Peyer's patch (tissue), 4 donors: Measurements from ENCODE around the gene PRKCZ.

Experiments
- CTCF ChIP-seq, 6 experiments: fragments of 450-650 bp in 4 of 6; fragments of 200-600 bp in 2 of 6; sonication (generic) in 1 of 6; IDR thresholded peaks; one replicate each; pipeline ENCODE4 v1.5.1; 2017 to 2019; ENCODE audit warnings: antibody characterized with exemption in 6 of 6, mild to moderate bottlenecking in 3 of 6, moderate library complexity in 1 of 6
- POLR2A ChIP-seq, 2 donors: fragments of 450-650 bp; IDR thresholded peaks; one replicate each; pipeline ENCODE4 v1.5.1; 2017; ENCODE audit warnings: antibody characterized with exemption in 2 of 2, mild to moderate bottlenecking in 2 of 2, moderate library complexity in 2 of 2

GRCh38 chr1:2055911-2056575, 5.8 kb downstream of the PRKCZ start:
- no peak for TF ChIP-seq CTCF (IDR thresholded peaks at IDR 0.05)
- no peak for TF ChIP-seq POLR2A (IDR thresholded peaks at IDR 0.05)
